ENCODE data around the gene SLC26A1. TPM values are rescaled to one million over a fixed set of nuclear protein-coding genes. Genes with fewer than 3 reads are reported as not detected.

The SLC26A1 gene
- polyA plus RNA-seq, 1 donor from 2014 or later = 0.12 TPM

- H3K9me3 ChIP-seq (ENCODE audit: low read length) = no peaks in the 10 kb centered on the region
- H3K36me3 ChIP-seq (ENCODE audit: insufficient read depth, low read length) = no peaks in the 10 kb centered on the region
- no peak overlapping the region for H3K4me3 ChIP-seq (ENCODE audit: low read length)
- H3F3A ChIP-seq (ENCODE audit: insufficient read depth, low read length, poor library complexity, severe bottlenecking) = no peaks in the 10 kb centered on the region
- no peaks in the 10 kb centered on the region for H3K79me2 ChIP-seq (replicated peaks; ENCODE audit: insufficient read depth, low read length)
- H3K9ac ChIP-seq (ENCODE audit: low read length) = no peak overlapping the region
- no peak overlapping the region for H2AFZ ChIP-seq (ENCODE audit: low read depth, low read length)
- TF ChIP-seq RAD21 (conservative IDR thresholded peaks at IDR 0.05) (no peak), EP300 (conservative IDR thresholded peaks at IDR 0.05; ENCODE audit: poor library complexity, severe bottlenecking) (no peak), SMC3 (conservative IDR thresholded peaks at IDR 0.05; ENCODE audit: poor library complexity) (no peak), TAF1 (IDR thresholded peaks at IDR 0.05; ENCODE audit: low read depth) (no peak), EZH2 (IDR thresholded peaks at IDR 0.05; ENCODE audit: borderline replicate concordance, insufficient read depth, low read length, poor library complexity, severe bottlenecking) (no peak), POLR2AphosphoS5 (IDR thresholded peaks at IDR 0.05) (no peak), REST (IDR thresholded peaks at IDR 0.05; ENCODE audit: borderline replicate concordance) (no peak), CTCF (IDR thresholded peaks at IDR 0.05; ENCODE audit: poor library complexity, severe bottlenecking) (no peak), MXI1 (conservative IDR thresholded peaks at IDR 0.05; ENCODE audit: poor library complexity, severe bottlenecking) (no peak)
- no peak overlapping the region for H3K4me2 ChIP-seq (ENCODE audit: low read length)
- no peaks in the 10 kb centered on the region for H3K27me3 ChIP-seq (ENCODE audit: insufficient read depth, low read depth, low read length)
- H3K27ac ChIP-seq (ENCODE audit: low read length) = no peak overlapping the region
- no peaks in the 10 kb centered on the region for H4K20me1 ChIP-seq (ENCODE audit: insufficient read depth)
- H3K9me2 ChIP-seq (ENCODE audit: insufficient read depth, low read length) = no peaks in the 10 kb centered on the region
Observed at GRCh38 chr4:1030559-1030958, 37.4 kb upstream of the SLC26A1 start.

GRCh38 chr4:1030031-1030430 lies 36.8 kb upstream of the SLC26A1 start:
- no peak overlapping the region for H3K9ac ChIP-seq (ENCODE audit: low read length)
- no peaks in the 10 kb centered on the region for H3F3A ChIP-seq (ENCODE audit: insufficient read depth, low read length, poor library complexity, severe bottlenecking)
- H3K4me2 ChIP-seq (ENCODE audit: low read length) = no peak overlapping the region
- no peak overlapping the region for H2AFZ ChIP-seq (ENCODE audit: low read depth, low read length)
- H3K9me2 ChIP-seq (ENCODE audit: insufficient read depth, low read length) = no peaks in the 10 kb centered on the region
- H3K9me3 ChIP-seq (ENCODE audit: low read length) = no peaks in the 10 kb centered on the region
- no peak overlapping the region for H3K4me3 ChIP-seq (ENCODE audit: low read length)
- H4K20me1 ChIP-seq (ENCODE audit: insufficient read depth) = no peaks in the 10 kb centered on the region
- no peaks in the 10 kb centered on the region for H3K27me3 ChIP-seq (ENCODE audit: insufficient read depth, low read depth, low read length)
- no peaks in the 10 kb centered on the region for H3K36me3 ChIP-seq (ENCODE audit: insufficient read depth, low read length)
- no peak for TF ChIP-seq POLR2AphosphoS5 (IDR thresholded peaks at IDR 0.05)
- TF ChIP-seq MXI1 (conservative IDR thresholded peaks at IDR 0.05; ENCODE audit: poor library complexity, severe bottlenecking) = no peak
- TF ChIP-seq SMC3 (conservative IDR thresholded peaks at IDR 0.05; ENCODE audit: poor library complexity) = no peak
- TF ChIP-seq REST (IDR thresholded peaks at IDR 0.05; ENCODE audit: borderline replicate concordance) = no peak
- no peak for TF ChIP-seq TAF1 (IDR thresholded peaks at IDR 0.05; ENCODE audit: low read depth)
- TF ChIP-seq CTCF (IDR thresholded peaks at IDR 0.05; ENCODE audit: poor library complexity, severe bottlenecking) = no peak
- TF ChIP-seq EP300 (conservative IDR thresholded peaks at IDR 0.05; ENCODE audit: poor library complexity, severe bottlenecking) = no peak
- no peak for TF ChIP-seq EZH2 (IDR thresholded peaks at IDR 0.05; ENCODE audit: borderline replicate concordance, insufficient read depth, low read length, poor library complexity, severe bottlenecking)
- TF ChIP-seq RAD21 (conservative IDR thresholded peaks at IDR 0.05) = no peak
- no peaks in the 10 kb centered on the region for H3K79me2 ChIP-seq (replicated peaks; ENCODE audit: insufficient read depth, low read length)
- H3K27ac ChIP-seq (ENCODE audit: low read length) = no peak overlapping the region

Measured in neural cell (in vitro differentiated cells).